Smooth muscle cell (in vitro differentiated cells): ENCODE results near the gene GLYATL1. TPM values are rescaled to one million over a fixed set of nuclear protein-coding genes. Genes with fewer than 3 reads are reported as not detected.

Experiments used
- DNase-seq: peaks from one replicate; lab custom pipeline; 2025; ENCODE audit not compliant: unreplicated experiment; lab: John Stamatoyannopoulos, UW
- H2AFZ ChIP-seq: fragments of 200-600 bp; sonication (generic); 2 replicates; pipeline ENCODE4 v1.6.0; 2016; ENCODE audit warnings: antibody characterized with exemption, low read depth, mild to moderate bottlenecking
- H3F3A ChIP-seq: fragments of 200-600 bp; sonication (generic); 2 replicates; pipeline ENCODE4 v1.6.0; 2017; ENCODE audit warnings: antibody characterized with exemption, low read depth
- H3K27ac ChIP-seq: fragments of 200-600 bp; sonication (generic); 2 replicates; pipeline ENCODE4 v1.5.1; 2016; ENCODE audit warnings: low read depth, mild to moderate bottlenecking
- H3K27me3 ChIP-seq: fragments of 200-600 bp; sonication (generic); 2 replicates; pipeline ENCODE4 v1.6.1; 2016; ENCODE audit warnings: low read depth, mild to moderate bottlenecking
- H3K36me3 ChIP-seq: fragments of 200-600 bp; sonication (generic); 2 replicates; pipeline ENCODE4 v1.5.1; 2016; ENCODE audit warnings: low read depth
- H3K4me1 ChIP-seq: fragments of 200-600 bp; sonication (generic); 2 replicates; pipeline ENCODE4 v1.5.1; 2016; ENCODE audit warnings: low read depth
- H3K4me2 ChIP-seq: fragments of 200-600 bp; sonication (generic); 2 replicates; pipeline ENCODE4 v1.6.0; 2016; ENCODE audit warnings: mild to moderate bottlenecking
- H3K4me3 ChIP-seq: fragments of 200-600 bp; sonication (generic); 2 replicates; pipeline ENCODE4 v1.5.1; 2016; ENCODE audit warnings: mild to moderate bottlenecking
- H3K79me2 ChIP-seq: fragments of 200-600 bp; sonication (generic); 2 replicates; pipeline ENCODE4 v1.6.0; 2016; ENCODE audit warnings: low read depth, mild to moderate bottlenecking
- H3K9ac ChIP-seq: fragments of 200-600 bp; sonication (generic); 2 replicates; pipeline ENCODE4 v1.6.0; 2016; ENCODE audit warnings: low read depth
- H3K9me3 ChIP-seq: fragments of 200-600 bp; sonication (generic); replicated peaks from 2 replicates; pipeline ENCODE4 v1.5.1; 2016; ENCODE audit warnings: low read depth
- H4K20me1 ChIP-seq: fragments of 200-600 bp; sonication (generic); 2 replicates; pipeline ENCODE4 v1.6.0; 2016; ENCODE audit warnings: low read depth
- WGBS: methylation state at CpG from one replicate; pipeline ENCODE4 v1.1.7; 2016; ENCODE audit warnings: low lambda C conversion rate; 5-methylcytosine and 5-hydroxymethylcytosine counted together
- polyA plus RNA-seq: library from polyadenylated mRNA; unstranded; fragments of >200 nt; fragmentation: Nextera tagmentation; extraction: Ambion mirVana; gene quantifications from 2 replicates; pipeline ENCODE4 v1.2.1, GENCODE V29; 2016
- total RNA-seq: library from RNA; depleted of rRNA; stranded (reverse); fragments of >200 nt; gene quantifications from 2 replicates; pipeline ENCODE4 v1.2.3, GENCODE V29; 2014
- TF ChIP-seq, protein P1 (sequence below): fragments of 200-600 bp; sonication (generic); IDR thresholded peaks from 2 replicates; pipeline ENCODE4 v1.5.1; 2017; ENCODE audit warnings: borderline replicate concordance, mild to moderate bottlenecking, antibody characterized with exemption; ENCODE audit not compliant: insufficient read depth, poor library complexity, severe bottlenecking

GLYATL1 gene
- total and polyA plus RNA-seq, 2 experiments from 2014 or later = not detected

DNA sequence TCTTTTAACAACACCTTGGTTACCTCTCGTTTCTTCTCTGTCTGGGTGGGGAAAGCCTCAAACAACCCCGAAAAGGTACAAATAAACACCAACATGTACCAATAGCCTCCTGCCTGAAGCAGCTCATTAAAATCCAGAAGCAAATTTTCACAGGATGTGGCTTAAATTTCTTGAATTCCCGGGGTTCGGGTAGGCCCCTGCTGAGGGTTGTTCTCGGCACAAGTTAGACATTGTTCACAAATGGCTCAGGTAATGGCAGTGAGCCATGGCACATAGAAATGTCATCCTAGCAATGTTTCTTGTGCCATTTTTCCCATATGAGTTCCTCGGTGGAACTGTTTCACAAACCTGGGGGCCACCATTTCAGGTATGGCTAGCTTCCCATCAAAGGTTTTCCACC is 19.7 kb upstream of the GLYATL1 start:
- Histone ChIP-seq H3K4me2 (no peak overlapping the region), H3K79me2 (no peaks in the 10 kb centered on the region), H3K9me3 (no peaks in the 10 kb centered on the region), H3K9ac (no peak overlapping the region), H3K27me3 (no peaks in the 10 kb centered on the region), H2AFZ (no peak overlapping the region), H3K27ac (no peak overlapping the region), H3F3A (no peaks in the 10 kb centered on the region), H3K4me1 (no peaks in the 10 kb centered on the region), H3K36me3 (no peaks in the 10 kb centered on the region), H3K4me3 (no peak overlapping the region), H4K20me1 (no peaks in the 10 kb centered on the region)
- TF ChIP-seq, protein P1, sequence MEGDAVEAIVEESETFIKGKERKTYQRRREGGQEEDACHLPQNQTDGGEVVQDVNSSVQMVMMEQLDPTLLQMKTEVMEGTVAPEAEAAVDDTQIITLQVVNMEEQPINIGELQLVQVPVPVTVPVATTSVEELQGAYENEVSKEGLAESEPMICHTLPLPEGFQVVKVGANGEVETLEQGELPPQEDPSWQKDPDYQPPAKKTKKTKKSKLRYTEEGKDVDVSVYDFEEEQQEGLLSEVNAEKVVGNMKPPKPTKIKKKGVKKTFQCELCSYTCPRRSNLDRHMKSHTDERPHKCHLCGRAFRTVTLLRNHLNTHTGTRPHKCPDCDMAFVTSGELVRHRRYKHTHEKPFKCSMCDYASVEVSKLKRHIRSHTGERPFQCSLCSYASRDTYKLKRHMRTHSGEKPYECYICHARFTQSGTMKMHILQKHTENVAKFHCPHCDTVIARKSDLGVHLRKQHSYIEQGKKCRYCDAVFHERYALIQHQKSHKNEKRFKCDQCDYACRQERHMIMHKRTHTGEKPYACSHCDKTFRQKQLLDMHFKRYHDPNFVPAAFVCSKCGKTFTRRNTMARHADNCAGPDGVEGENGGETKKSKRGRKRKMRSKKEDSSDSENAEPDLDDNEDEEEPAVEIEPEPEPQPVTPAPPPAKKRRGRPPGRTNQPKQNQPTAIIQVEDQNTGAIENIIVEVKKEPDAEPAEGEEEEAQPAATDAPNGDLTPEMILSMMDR = no peak
- DNase-seq = no peak
- 86% methylated on average over 6 of the region's 6 CpGs for WGBS

DNA sequence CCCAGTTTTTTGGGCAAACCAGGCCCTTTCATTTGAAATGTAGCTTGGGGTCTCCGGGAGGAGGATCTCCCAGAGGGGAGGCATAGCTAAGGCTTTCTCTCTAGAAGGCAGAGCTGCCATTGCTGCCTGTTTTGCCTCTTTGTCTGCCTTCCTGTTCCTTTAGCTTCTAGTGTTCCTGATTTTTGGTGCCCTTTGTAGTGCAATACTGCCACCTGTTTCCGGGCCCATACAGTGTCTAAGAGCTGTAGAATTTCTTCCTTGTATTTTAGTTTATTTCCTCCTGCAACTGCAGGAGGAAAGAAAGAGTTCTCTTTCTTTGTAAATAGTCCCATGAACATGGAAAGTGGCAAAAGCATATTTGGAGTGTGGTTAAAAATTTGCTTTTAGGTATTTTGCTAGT is 19.3 kb upstream of the GLYATL1 start:
- TF ChIP-seq, protein P1 = no peak
- DNase-seq = no peak
- Histone ChIP-seq H3K4me3 (no peak overlapping the region), H4K20me1 (no peaks in the 10 kb centered on the region), H3K27ac (no peak overlapping the region), H3K9ac (no peak overlapping the region), H2AFZ (no peak overlapping the region), H3K4me2 (no peak overlapping the region), H3F3A (no peaks in the 10 kb centered on the region), H3K9me3 (no peaks in the 10 kb centered on the region), H3K4me1 (no peaks in the 10 kb centered on the region), H3K36me3 (no peaks in the 10 kb centered on the region), H3K27me3 (no peaks in the 10 kb centered on the region), H3K79me2 (no peaks in the 10 kb centered on the region)
- 91% methylated on average over 2 of the region's 2 CpGs for WGBS

DNA sequence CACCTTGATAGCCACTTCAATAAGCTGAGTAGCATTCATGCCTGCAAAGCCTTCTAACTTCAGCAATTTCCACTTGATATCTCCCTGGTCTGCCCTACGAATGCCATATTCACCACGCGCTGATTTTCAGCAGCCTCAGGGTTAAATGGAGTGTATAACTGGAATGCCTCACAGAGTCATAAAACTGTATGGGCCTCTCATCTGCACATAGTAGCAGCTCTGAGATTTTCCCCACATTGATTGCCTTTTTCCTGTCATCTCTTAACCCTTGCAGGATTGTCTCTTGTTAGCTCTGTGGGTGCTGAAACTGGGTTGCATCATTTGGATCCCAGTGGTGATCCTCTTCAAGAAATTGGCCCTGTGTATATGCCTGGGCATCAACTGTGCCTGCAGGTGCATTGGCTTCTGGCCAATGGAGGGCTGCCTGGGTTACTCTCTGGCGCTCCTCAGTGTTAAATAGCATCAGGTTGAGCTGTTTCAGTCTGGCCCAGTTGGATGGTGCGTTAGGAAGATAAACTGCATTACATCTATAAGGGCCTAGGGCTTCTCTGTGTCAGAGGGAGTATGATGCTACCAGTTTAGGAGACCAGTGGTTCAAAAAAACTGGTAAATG is 17.4 kb upstream of the GLYATL1 start:
- no peaks in the 10 kb centered on the region for H3K36me3 ChIP-seq
- no peak overlapping the region for H3K27ac ChIP-seq
- no peak overlapping the region for H2AFZ ChIP-seq
- no peaks in the 10 kb centered on the region for H3K9me3 ChIP-seq
- no peaks in the 10 kb centered on the region for H3K27me3 ChIP-seq
- WGBS = 72% methylated on average over 5 of the region's 5 CpGs
- no peak overlapping the region for H3K4me3 ChIP-seq
- TF ChIP-seq, protein P1 = no peak
- no peak for DNase-seq
- no peaks in the 10 kb centered on the region for H3K79me2 ChIP-seq
- no peak overlapping the region for H3K4me2 ChIP-seq
- H4K20me1 ChIP-seq = no peaks in the 10 kb centered on the region
- no peak overlapping the region for H3K9ac ChIP-seq
- no peaks in the 10 kb centered on the region for H3F3A ChIP-seq
- peaks cover under 1% of the 10 kb centered on the region for H3K4me1 ChIP-seq

DNA sequence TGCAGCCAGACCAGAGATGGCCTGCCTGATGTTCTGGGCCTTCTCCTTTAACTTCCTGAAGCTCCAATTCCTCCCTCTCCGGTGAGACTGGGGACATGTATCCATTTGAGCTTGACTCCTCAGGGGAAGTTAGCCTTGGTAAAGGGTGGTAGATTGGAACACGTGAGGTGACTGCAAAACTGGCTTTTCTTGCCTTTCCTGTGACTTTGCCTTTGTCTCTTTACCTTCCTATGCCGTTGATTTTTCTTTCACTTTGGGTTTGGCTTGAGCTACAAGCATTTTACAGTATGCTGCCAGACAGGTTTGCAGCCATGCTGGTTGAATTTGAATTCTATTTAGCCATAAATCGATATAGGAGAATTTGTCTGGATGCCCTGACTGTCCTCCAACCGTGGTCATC is 16.8 kb upstream of the GLYATL1 start:
- Histone ChIP-seq H3K4me1 (peaks cover 7% of the 10 kb centered on the region), H2AFZ (no peak overlapping the region), H3K9me3 (no peaks in the 10 kb centered on the region), H3F3A (no peaks in the 10 kb centered on the region), H3K4me3 (no peak overlapping the region), H4K20me1 (no peaks in the 10 kb centered on the region), H3K79me2 (no peaks in the 10 kb centered on the region), H3K36me3 (no peaks in the 10 kb centered on the region), H3K9ac (no peak overlapping the region), H3K27me3 (no peaks in the 10 kb centered on the region), H3K4me2 (no peak overlapping the region), H3K27ac (no peak overlapping the region)
- TF ChIP-seq, protein P1 = no peak
- WGBS = 75% methylated on average over 5 of the region's 5 CpGs
- no peak for DNase-seq
